Suppressor macrophage (primary cell): ENCODE data around the gene IQGAP3.

ENCODE experiments used
- DNase-seq, 4 experiments: peaks; one replicate each; pipeline ENCODE4 v3.0.0-alpha.2; 2020 to 2022

The IQGAP3 gene

DNA sequence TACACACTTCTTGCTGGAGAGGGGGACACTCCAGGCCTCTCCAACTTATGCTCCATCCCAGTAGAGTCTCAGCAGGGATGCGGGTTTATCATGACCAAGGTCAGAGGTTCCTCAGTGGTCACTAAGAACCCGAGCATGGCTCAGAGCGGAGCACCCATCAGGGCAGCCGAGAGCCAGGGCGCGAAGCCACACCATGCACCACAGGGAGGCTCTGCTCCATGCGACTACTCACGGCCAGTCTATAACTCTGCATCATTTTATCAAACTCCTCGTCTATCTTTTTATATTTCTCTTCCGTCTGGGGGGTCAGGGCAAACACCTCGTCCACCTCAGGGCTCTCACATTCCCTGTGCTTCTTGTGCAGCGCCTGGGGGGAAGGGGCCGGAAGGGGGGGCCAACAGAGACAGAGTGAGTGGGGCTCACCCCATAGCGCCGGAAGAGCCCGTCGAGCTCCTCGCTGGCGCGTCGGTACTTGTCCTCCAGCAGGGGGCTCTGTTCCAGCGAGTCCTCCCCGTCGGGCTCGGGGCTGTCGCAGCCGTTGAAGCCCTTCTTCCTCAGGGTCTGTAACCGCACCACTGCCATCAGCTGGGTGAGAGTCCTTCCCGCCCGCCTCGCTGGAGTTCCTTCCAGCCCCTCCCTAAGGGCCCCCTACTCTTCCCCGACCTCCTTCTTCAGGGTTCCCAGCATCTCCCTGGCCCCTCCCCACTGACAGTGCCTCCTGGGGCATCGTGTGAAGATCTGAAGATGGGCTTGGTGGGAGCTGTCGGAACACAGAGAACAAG is 91.8 kb downstream of the IQGAP3 start:
- peak; percentile 65 to 87 (median 80) for DNase-seq

DNA sequence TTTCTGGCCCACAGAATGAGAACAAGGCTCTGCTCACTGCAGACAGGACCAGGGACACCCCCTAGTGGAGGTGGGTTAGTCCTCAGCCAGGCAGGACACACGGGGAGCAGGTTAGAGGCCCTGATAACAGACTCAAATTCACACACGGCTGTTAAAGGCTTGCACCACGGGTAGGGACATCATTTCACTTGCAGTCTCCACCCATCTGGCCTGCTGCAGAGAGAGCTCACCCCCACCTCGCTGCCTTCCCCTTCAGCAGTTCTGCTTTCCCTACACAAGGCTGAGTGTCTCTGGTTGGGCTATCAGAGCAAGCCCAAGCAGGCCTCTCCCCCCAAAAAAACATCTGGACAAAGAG is 92.4 kb downstream of the IQGAP3 start:
- DNase-seq: peak; percentile 71 to 85 (median 83)

DNA sequence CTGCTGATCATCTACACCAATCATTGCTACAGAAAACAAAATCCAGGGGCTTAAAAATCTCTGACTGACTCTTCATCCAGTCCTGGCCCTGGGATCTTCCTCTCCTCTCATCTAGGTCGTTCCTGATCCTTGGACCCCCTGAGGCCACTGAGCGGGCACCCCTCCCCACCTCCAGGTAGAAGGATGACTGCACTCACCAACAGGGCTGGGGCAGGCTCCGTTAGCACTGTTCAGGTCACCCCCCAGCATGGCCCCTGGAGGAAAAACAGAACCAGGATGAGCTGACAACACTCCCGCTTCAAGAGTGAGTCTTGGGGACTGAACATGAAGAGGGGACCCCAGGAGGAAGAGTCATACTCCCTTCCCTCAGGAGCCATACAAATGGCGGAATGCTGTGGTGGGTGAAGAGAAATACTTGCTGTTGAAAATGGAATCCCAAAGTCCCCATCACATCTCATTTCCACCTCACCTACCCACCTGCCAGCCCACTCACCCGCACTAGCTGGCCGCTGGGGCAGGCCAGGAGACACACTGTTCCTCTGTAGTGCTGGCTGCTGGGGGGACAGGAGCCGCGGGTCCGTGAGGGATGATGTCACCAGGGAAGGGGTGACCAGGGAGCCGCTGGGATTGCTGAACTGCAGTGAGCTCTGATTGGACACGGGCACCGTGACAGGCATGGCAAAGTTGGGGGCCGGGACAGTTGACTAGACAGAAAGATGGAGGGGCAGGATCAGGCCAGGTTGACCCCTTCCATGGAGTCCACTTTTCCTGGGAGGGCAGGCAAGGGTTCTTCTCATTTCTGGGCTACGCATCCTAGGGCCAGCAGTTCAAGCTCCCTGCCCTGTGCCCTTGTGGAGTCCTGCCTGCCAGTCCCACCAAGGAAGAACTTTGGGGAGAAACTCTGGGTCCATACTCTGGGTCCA is 93.0 kb downstream of the IQGAP3 start:
- no peak for DNase-seq

DNA sequence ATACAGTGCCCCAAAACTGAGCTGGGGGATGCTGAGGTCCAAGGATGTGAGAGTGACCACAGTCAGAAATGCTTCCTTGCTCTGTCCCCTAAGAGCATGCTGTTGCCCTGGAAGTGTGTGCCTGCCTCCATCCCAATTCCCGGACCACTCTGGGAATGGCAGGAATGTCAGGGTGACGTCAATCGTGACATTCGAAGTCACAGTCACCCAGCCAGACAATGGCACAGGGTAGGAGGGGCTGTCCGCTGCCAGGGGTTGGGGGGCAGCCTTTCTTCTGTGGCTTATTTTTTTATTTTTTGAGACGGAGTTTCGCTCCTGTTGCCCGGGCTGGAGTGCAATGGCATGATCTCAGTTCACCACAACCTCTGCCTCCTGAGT is 94.1 kb downstream of the IQGAP3 start:
- DNase-seq: no peak

DNA sequence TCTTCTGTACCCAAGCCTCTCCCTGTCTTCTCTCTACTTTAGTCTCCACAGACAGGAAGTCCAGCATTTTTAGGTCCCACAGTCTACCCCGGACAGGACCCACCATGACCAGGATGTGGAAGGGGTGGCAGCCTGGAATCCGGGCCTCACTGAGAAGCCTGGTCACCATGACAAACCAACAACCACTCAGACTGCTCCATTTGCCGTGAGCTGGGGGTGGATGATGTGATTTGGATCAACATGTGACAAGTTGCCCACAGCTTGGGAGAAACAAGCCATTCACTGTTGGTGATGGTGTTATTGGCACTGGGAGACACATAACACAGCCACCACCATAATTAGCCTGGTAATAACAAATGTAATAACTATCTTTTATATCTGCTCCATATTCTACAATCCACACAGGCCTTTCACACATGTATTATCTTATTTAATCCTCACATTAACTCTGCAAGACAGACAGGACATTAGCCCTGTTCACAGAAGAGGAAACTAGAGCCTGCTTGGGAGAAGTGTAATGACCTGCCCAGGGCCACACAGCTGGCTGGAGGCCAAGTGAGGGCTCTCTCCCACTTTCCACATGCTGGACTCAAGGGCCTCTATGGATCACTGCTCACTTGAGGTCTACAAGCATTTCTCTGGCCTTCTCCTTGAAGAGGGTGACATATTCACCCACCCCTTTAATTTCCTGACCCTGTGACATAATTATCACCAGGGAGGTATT is 94.7 kb downstream of the IQGAP3 start:
- DNase-seq: peak; percentile 33 to 57 (median 52)

DNA sequence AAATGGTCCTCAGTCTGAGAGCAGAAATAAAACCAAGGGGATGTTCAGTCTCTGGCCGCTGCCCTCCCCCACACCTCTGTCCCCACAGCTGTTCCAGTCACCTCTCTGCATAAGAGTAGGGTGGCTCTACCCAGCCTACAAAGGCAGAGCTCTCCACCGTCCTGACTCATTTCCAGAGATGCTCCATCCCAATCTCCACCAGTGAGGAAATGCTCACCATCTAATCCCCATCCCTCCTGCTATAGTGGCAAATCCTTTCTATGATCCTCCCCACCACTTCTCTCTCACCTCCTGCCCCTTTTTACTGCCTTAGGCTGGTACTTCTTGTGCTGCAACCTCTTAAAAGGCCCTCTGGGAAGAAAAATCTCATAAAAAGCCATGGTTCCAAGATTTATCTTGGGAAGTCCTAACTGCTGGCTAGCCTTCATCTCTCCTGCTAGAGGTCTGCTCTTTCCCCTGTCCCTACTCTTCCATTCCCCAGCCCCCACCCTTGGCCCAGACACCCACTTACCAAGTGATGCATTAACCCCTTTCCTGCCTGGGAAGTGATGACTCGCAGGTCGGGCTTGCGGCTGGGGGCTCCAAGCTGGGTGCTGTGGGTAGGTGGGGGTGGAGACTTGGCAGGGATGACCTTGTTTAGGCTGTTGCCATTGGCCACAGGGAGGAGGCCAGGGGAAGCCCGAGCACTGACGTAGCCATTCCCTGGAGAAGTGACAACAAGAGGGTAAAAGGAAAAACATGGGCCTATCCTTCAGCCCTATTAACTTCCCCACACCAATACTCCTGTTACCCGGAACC is 95.7 kb downstream of the IQGAP3 start:
- peak in 3 of 4 experiments; percentile 21 to 61 (median 45) for DNase-seq

DNA sequence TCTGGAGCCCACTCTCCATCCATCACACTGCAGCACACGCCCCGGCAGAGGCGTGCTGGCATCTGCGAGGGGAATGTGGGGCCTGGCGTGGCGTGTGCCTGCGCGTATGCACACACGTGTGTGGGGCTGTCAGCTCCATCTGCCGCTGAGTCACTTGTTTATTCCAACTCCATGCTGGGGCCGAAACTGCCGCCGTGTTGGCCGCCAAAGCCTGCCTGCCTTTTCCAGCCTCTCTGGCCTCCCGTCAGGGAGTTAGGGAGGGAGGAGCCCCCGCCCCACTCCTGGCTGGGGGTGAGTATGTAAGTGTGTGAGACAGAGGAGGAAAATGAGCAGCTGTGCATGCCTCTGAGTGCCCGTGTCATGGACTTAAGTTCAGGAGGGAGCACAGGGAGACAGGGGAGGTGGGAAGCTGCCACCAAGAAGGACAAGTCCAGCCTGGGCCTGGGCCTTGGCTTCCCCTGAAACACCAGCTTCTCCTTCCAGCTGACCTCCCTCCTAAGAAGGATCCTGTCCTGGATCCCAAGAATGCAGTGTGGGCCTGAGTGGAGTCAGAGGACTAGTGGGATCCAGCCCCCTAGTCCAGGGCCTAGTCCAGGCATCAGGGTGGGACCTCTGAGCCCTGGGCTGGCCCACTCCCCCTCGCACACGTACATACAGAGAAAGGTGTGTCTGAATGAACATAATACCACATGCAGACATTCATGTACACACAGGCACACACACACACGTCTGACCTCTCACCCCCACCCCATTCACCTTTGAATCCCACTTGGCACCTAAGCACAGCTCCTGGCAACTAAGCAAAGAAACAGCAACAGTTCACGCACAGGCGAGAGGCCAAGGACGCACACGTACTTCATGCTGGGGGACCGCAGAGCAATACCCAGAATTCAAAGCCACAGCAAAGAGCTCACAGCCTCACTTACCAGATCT is 96.5 kb downstream of the IQGAP3 start:
- no peak for DNase-seq
